ENCODE data around the gene MKLN1. TPM values are rescaled to one million over a fixed set of nuclear protein-coding genes. Genes with fewer than 3 reads are reported as not detected.

MKLN1 gene
- total RNA-seq = 44.9 TPM
- long read RNA-seq, full-length matches to known transcripts = 18 of 29 reads
- long read RNA-seq, partial matches to known transcripts = 1 of 29 reads
- long read RNA-seq, other reads (novel, unspliced or antisense) = 10 of 29 reads

GRCh38 chr7:131327626-131328376, at the start of gene MKLN1:
Gene MKLN1 (plus strand): TSS chr7:131327876. CDS start chr7:131327900, 24 bp downstream.
- DNase-seq (peak; percentile 97), ATAC-seq (peak; percentile 99)
- intact Hi-C loops (cut with micrococcal nuclease) = no loop called here

DNA sequence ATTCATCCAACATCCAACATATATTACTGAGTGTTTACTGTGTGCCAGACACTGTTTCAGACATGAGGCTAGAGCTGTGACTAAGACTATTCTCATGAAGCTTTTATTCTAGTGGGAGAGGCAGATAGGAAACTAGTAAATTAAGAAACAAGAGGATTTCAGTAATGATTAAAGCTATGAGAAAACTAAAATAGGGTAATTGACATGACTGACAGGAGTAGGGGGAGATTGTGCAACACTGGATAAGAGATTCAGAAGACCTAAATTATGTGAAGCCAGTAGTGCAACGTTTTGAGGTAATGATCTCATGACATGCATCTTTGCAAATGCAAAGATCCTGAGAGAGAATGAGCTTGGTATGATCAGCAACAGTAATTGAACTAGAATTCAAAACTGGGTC, 48.6 kb upstream of the MKLN1 start:
- ATAC-seq = no peak
- DNase-seq = no peak
- intact Hi-C loops (cut with micrococcal nuclease) = no loop called here

GRCh38 chr7:131281266-131282048, 46.2 kb upstream of the MKLN1 start:
- intact Hi-C loops (cut with micrococcal nuclease) = no loop called here
- ATAC-seq = no peak
- DNase-seq = no peak

DNA sequence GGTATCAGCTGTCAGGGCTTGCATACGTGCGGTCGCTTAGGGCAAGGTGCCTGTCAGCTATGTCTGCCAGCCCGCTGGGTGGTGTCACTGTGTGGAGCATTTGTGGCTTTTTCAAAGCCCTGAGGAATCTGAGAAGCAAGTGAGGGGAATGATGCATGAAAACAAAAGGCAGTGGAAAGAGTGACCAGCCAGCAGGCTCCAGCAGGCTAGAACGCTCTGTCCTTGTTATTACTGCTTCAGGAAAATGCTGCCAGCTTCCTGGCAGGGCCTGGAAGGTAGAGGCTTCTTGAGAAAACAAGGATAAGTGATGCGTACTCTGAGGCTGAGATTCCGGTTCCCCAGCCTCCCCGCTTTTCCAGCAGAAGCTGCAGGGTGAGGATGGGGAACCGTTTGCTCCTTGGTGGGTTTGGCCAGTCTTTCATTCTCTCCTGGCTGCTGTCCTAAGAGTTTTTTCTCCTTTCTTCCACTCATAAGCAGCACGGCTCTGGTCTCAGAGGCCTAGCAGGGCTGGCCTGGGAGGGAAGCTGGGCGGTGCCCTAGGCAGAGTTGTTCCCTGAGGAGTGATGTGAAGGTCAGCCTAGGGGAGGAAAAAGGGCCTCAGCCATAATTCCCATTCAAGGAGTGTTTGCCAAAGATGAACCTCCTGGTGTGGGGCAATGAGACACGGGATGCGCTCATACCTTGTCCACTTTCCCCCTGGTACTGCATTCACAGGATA, 42.8 kb upstream of the MKLN1 start:
- ATAC-seq (peak; percentile 72), DNase-seq (peak; percentile 54)
- intact Hi-C loops (cut with micrococcal nuclease) = no loop called here

GRCh38 chr7:131285556-131285955, 42.1 kb upstream of the MKLN1 start:
- intact Hi-C loops (cut with micrococcal nuclease) = no loop called here
- DNase-seq = peak; percentile 38
- peak; percentile 81 for ATAC-seq

GRCh38 chr7:131288450-131288849, 39.2 kb upstream of the MKLN1 start:
- intact Hi-C loops (cut with micrococcal nuclease) = no loop called here
- no peak for DNase-seq
- ATAC-seq = peak; percentile 75

DNA sequence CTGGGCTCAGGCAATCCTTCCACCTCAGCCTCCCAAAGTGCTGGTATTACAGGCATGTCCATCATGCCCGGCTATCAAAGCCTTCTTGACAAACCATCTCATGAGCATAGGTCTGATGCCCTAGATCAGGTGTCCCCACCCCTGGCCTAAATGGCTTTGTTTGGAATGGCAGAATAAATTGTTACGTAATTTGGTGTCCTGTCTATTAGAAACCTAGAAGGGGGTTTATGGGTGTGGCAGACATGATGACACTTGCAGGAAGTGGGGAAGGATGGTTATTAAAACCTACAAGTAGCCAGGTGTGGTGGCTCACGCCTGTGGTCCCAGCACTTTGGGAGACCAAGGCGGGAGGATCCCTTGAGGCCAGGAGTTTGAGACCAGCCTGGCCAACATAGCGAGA, 38.6 kb upstream of the MKLN1 start:
- DNase-seq (no peak), ATAC-seq (no peak)
- intact Hi-C loops (cut with micrococcal nuclease) = no loop called here

GRCh38 chr7:131292141-131292905, 35.4 kb upstream of the MKLN1 start:
- intact Hi-C loops (cut with micrococcal nuclease) = no loop called here
- DNase-seq = no peak
- peak; percentile 6 for ATAC-seq

DNA sequence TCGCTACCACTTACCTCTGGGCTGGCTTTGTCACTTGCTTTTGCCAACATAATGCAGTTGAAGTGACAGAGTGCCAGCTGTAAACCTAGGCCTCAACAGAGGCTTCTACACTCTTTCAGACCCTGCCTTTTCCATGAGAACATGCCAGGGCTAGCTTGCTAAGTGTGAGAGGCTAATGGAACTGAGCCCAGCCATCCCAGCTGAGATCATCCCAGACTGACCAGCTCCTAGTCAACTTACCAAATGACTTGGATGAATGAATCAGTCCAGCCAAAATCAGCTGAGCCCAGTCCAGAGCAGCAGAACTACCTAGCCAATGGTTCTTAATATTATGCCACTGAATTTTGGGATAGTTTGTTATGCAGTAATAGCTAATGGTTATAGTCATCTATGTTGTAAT, 34.7 kb upstream of the MKLN1 start:
- intact Hi-C loops (cut with micrococcal nuclease) = no loop called here
- DNase-seq (peak; percentile 41), ATAC-seq (peak; percentile 85)

DNA sequence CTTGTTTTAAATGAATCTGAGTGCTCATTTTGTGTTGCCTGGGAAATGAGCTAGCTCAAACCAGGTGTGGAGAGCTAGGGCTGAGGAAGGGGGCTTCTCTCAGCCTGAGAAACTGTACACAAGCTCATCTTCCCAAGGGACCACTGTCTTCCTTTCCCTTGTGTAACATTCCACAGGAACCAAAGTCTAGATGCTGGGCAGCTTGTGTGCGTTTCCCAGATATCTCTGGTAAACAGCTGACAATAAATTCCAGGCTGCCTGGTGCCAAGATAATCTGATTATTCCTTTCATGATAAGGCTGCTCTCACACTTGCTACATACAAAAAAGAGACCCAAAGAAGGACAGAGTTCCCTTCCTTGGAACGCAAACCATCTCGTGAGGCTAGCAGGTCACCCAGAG, 33.1 kb upstream of the MKLN1 start:
- intact Hi-C loops (cut with micrococcal nuclease) = no loop called here

DNA sequence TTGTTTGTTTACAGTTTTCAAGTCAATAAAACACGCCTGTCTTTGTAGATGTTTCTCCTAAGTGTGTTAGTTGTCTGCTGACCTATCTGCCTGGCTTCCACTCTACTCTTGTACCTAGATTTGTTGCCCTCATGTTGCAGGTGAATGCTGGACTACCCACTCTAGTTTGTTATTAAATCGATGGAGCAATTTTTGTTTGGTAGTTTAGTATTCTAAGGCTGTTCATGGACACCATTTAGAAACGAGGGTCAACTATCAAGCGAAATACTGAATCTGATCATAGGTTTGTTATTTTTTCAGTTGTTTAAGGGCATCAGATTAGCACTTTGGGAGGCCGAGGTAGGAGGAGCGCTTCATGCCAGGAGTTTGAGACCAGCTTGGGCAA, 29.1 kb upstream of the MKLN1 start:
- ATAC-seq (no peak), DNase-seq (no peak)
- intact Hi-C loops (cut with micrococcal nuclease) = no loop called here

More for the DNA sequence above, 33.1 kb upstream of the MKLN1 start:
- ATAC-seq (no peak), DNase-seq (no peak)

DNA sequence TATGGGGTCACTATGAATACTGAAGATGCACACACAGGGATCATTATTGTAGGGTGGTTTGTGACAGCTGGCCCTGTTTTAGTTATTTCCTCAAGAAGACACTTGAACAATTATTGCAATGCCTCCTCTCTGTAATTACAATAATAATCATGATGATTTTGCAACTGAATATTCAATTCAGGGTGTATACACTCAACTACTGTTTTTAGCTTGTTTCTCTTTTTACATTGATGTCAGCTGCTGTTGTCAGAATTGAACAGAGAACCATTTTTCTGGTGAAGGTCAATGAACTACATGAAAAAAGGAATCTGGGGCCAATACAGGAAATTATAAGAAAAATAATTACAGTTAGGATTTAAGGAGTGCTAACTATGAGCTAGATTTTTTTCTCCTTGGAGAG, 28.6 kb upstream of the MKLN1 start:
- no peak for ATAC-seq
- no peak for DNase-seq
- intact Hi-C loops (cut with micrococcal nuclease) = no loop called here

DNA sequence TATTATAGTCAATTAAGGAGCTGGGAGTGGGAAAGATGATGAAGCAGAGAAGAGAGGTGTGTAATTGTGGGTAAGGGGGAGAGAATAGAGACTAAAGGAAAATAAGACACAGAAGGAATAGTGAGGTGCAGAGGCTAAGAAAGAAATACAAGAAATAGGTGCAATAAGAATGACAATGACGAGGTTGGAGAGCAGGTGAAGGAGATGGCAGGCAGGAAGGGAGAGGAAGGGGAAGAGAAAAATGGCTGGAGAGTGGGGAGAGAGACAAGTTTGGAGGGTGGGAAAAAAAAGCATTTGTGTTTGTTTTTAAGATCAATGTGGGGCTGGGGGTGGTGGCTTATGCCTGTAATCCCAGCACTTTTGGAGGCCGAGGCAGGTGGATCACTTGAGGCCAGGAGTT, 27.6 kb upstream of the MKLN1 start:
- no peak for ATAC-seq
- intact Hi-C loops (cut with micrococcal nuclease) = loop anchor here (10.0 kb wide), 1 partner anchor 185 kb away; no protein-coding TSS in a partner anchor
- DNase-seq = no peak

DNA sequence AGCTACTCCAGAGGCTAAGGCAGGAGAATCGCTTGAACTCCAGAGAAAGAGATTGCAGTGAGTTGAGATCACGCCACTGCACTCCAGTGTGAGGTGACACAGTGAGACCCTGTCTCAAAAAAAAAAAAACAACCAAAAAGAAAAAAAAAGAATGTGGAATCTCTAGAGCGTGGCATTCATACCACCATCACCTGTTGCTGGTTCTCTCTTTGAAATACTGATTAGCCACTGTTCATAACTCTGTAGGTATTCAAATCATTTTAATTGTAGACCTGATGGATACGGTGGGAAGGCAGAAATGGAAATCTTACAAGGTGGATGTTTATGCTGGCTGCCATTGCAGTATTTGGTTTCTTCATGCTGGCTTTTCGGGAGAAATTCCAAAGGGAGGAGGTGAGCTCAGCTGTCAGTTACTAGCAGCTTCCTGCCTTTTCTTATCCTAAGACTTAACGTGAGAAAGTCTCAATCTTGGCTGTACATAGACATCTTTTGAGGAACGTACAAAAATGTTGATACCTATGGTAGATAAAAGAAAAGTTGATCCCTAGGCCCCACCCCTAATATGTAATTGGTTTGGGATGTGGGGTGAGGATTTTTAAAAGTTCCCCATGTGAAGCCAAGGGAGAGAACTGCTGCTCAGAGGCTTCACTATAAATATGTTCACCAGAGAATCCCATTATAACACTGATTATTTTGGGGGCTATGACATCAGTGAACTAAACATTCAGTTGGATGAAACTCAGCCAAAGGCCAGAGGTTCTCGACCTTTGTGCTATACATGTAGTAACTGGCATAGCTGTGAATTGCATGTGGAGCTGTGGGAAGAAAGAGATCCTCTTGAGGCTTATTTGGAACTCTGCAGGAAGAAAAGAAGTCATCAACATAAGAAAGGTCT, 26.9 kb upstream of the MKLN1 start:
- DNase-seq (no peak), ATAC-seq (peak; percentile 73)
- intact Hi-C loops (cut with micrococcal nuclease) = loop anchor here (10.0 kb wide), 1 partner anchor 186 kb away; no protein-coding TSS in a partner anchor

DNA sequence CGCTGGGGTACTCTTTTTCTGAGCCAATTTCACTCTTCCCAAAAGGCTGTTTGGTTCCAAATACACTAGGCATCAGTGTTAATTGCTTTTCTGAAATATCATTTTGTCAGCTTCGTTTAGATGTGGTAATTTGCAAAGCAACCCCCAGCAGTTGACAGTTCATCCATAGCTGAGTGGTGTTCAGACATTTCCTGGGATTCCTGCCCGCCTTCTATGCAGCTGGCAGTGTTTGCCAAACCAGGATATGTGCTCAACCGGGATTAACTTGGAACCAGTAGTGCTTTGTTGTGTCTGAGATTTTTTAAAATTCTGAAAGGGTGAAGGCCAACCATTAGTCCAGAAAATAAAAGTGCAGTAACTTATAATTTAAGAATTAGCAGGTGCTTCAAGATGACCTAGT, 25.2 kb upstream of the MKLN1 start:
- DNase-seq (no peak), ATAC-seq (peak; percentile 44)
- intact Hi-C loops (cut with micrococcal nuclease) = loop anchor here (10.0 kb wide), 1 partner anchor 188 kb away; no protein-coding TSS in a partner anchor

GRCh38 chr7:131302876-131303707, 24.6 kb upstream of the MKLN1 start:
- ATAC-seq (peak; percentile 47), DNase-seq (peak; percentile 51)
- intact Hi-C loops (cut with micrococcal nuclease) = loop anchor here (10.0 kb wide), 1 partner anchor 188 kb away; no protein-coding TSS in a partner anchor

DNA sequence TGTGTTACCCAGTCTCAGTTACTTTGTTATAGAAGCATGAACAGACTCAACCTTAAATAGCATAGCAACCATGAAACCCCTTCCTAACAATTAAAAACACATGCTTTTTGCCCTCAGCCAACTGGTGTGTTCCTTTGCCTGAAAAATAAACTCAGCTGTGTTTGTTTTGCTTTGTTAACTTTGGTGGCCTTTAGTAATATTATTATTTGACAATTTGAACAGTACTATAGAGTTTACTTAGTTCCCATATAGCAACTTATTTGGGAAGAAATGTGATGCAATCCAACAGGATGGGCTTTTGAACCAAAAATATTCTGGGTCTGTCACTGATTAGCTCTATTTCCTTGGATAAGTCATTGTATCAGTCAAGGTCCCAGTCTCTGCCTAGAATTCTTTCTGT, 22.5 kb upstream of the MKLN1 start:
- no peak for DNase-seq
- no peak for ATAC-seq
- intact Hi-C loops (cut with micrococcal nuclease) = loop anchor here (10.0 kb wide), 1 partner anchor 190 kb away; no protein-coding TSS in a partner anchor

Data from left ventricle myocardium superior (tissue), 1 donor.